HUDEP-2 (cell line): ENCODE data around the gene KCNK7.

Source experiments
- DNase-seq, 76 experiments: peaks; one replicate each; lab custom pipeline; 2025; ENCODE audit not compliant: unreplicated experiment in 76 of 76; lab: John Stamatoyannopoulos, UW

KCNK7 gene

GRCh38 chr11:65590240-65590738 lies 5.3 kb downstream of the KCNK7 start:
- no peak for DNase-seq

GRCh38 chr11:65589444-65590239 lies 6.0 kb downstream of the KCNK7 start:
- DNase-seq: peak in 55 of 76 experiments; percentile 6 to 78 (median 50)

GRCh38 chr11:65588199-65589054 lies 7.2 kb downstream of the KCNK7 start:
- DNase-seq: peak in 64 of 76 experiments; percentile 12 to 77 (median 62)

- DNase-seq: peak in 1 of 76 experiments; percentile 23
These were observed 8.9 kb downstream of the KCNK7 start for GRCh38 chr11:65586676-65587075.

- DNase-seq: no peak
These were observed 9.4 kb downstream of the KCNK7 start for GRCh38 chr11:65586247-65586630.

GRCh38 chr11:65585396-65586246 lies 10.0 kb downstream of the KCNK7 start:
- DNase-seq: no peak

- DNase-seq: no peak
These were observed 10.9 kb downstream of the KCNK7 start for GRCh38 chr11:65584723-65585171.

- no peak for DNase-seq
These were observed 11.5 kb downstream of the KCNK7 start for GRCh38 chr11:65584106-65584505.

- no peak for DNase-seq
These were observed 12.0 kb downstream of the KCNK7 start for GRCh38 chr11:65583589-65583988.

- DNase-seq: no peak
These were observed 13.7 kb downstream of the KCNK7 start for GRCh38 chr11:65581928-65582327.

GRCh38 chr11:65580756-65581155 lies 14.8 kb downstream of the KCNK7 start:
- DNase-seq: no peak

- DNase-seq: no peak
These were observed 15.4 kb downstream of the KCNK7 start for GRCh38 chr11:65580031-65580692.

- no peak for DNase-seq
These were observed 16.3 kb downstream of the KCNK7 start for GRCh38 chr11:65579291-65579690.

GRCh38 chr11:65578667-65579066 lies 16.9 kb downstream of the KCNK7 start:
- peak in 68 of 76 experiments; percentile 21 to 81 (median 58) for DNase-seq

GRCh38 chr11:65578134-65578533 lies 17.5 kb downstream of the KCNK7 start:
- no peak for DNase-seq

- DNase-seq: no peak
These were observed 17.9 kb downstream of the KCNK7 start for GRCh38 chr11:65577756-65578109.

GRCh38 chr11:65576867-65577755 lies 18.5 kb downstream of the KCNK7 start:
- peak in 53 of 76 experiments; percentile 9 to 69 (median 41) for DNase-seq

- peak in 1 of 76 experiments; percentile 19 for DNase-seq
These were observed 19.3 kb downstream of the KCNK7 start for GRCh38 chr11:65576232-65576866.
